HCT116 (cell line): ENCODE results near the gene KLK11. TPM values are rescaled to one million over a fixed set of nuclear protein-coding genes. Genes with fewer than 3 reads are reported as not detected.

Experiments used
- ATAC-seq: fragments of 200-7000 bp; cut with Tn5 transposase; 2 replicates; pipeline ENCODE4 v1.9.1; 2020; ENCODE audit warnings: mild to moderate bottlenecking, moderate library complexity
- BruUV-seq: library from RNA; stranded (reverse); fragments of 400-500 nt; replicated peaks from 2 replicates; lab custom pipeline; 2021; lab: Mats Ljungman, UMichigan
- CTCF ChIA-PET: fragments of 300-600 bp; sonication (Branson Sonifier 250); formaldehyde crosslinking; loops from one replicate; lab custom pipeline; 2021; ENCODE audit warnings: antibody characterized with exemption; lab: Charles Lee
- POLR2A ChIA-PET: fragments of 300-600, 350-600 bp; sonication (Branson Sonifier 250); formaldehyde crosslinking; loops from one replicate; lab custom pipeline; 2021; ENCODE audit warnings: antibody characterized with exemption; lab: Charles Lee
- RAD21 ChIA-PET, 2 experiments: fragments of 300-600 bp; sonication (Branson Sonifier 250); formaldehyde crosslinking; loops; one replicate each; lab custom pipeline; 2023; ENCODE audit warnings: low total read pairs in 2 of 2; ENCODE audit not compliant: uncharacterized antibody in 2 of 2, unreplicated experiment in 2 of 2, low non-redundant PET in 1 of 2; lab: Charles Lee
- DNase-seq: peaks from one replicate; pipeline ENCODE4 v3.0.0-alpha.2; 2010; ENCODE audit warnings: low read depth, low spot score
- H2AFZ ChIP-seq: fragments of 200-600 bp; shearing (Covaris generic), sonication (generic); 2 replicates; pipeline ENCODE4 v1.6.1; 2017; ENCODE audit warnings: low read depth, mixed run types, mixed read lengths, antibody characterized with exemption, low read length; ENCODE audit not compliant: poor library complexity, severe bottlenecking
- H3K27ac ChIP-seq: 2 replicates; pipeline ENCODE4 v1.5.1; 2012; ENCODE audit warnings: low read depth, low read length
- H3K27me3 ChIP-seq: fragments of 200-600 bp; sonication (generic); 2 replicates; pipeline ENCODE4 v1.6.1; 2016; ENCODE audit warnings: mixed run types, low read length, mixed read lengths; ENCODE audit not compliant: insufficient read depth
- H3K36me3 ChIP-seq, 2 experiments: fragments of 200-500 bp in 1 of 2; fragments of 200-600 bp in 1 of 2; sonication (Bioruptor generic) in 1 of 2; sonication (generic) in 1 of 2; 2 replicates each; pipeline versions ENCODE4 v1.5.1 to v1.6.1; 2014 to 2016; ENCODE audit warnings: low read length in 2 of 2, inconsistent platforms in 1 of 2, mixed read lengths in 1 of 2, mixed run types in 1 of 2; ENCODE audit not compliant: insufficient read depth in 2 of 2, control insufficient read depth in 1 of 2
- H3K4me1 ChIP-seq, 2 experiments: fragments of 200-600 bp in 1 of 2; sonication (generic) in 1 of 2; 2 replicates each; pipeline versions ENCODE4 v1.5.1 to v1.6.1; 2012 to 2017; ENCODE audit warnings: low read length in 2 of 2, inconsistent platforms in 1 of 2, mild to moderate bottlenecking in 1 of 2, mixed read lengths in 1 of 2, mixed run types in 1 of 2, moderate library complexity in 1 of 2; ENCODE audit not compliant: insufficient read depth in 2 of 2, control insufficient read depth in 1 of 2
- H3K4me2 ChIP-seq: fragments of 200-600 bp; sonication (generic); 2 replicates; pipeline ENCODE4 v1.6.1; 2017; ENCODE audit warnings: mixed run types, low read length, mixed read lengths
- H3K4me3 ChIP-seq, 2 experiments: fragments of 200-600 bp in 1 of 2; sonication (generic) in 1 of 2; replicated peaks in 1 of 2; 2 replicates each; pipeline ENCODE4 v1.5.1; 2011 to 2016; ENCODE audit warnings: low read length in 2 of 2, control low read depth in 1 of 2, low read depth in 1 of 2, mild to moderate bottlenecking in 1 of 2, mixed read lengths in 1 of 2, mixed run types in 1 of 2
- H3K79me2 ChIP-seq: fragments of 200-600 bp; sonication (generic); 2 replicates; pipeline ENCODE4 v1.6.1; 2017; ENCODE audit warnings: mild to moderate bottlenecking, mixed run types, low read length, moderate library complexity, mixed read lengths; ENCODE audit not compliant: insufficient read depth
- H3K9ac ChIP-seq: fragments of 200-600 bp; sonication (generic); 2 replicates; pipeline ENCODE4 v1.6.1; 2016; ENCODE audit warnings: low read length, mixed read lengths
- H3K9me2 ChIP-seq: fragments of 200-600 bp; sonication (generic), shearing (Covaris generic); 2 replicates; pipeline ENCODE4 v1.6.1; 2017; ENCODE audit warnings: mixed run types, mild to moderate bottlenecking, moderate library complexity; ENCODE audit not compliant: insufficient read depth
- H3K9me3 ChIP-seq, 2 experiments: fragments of 200-500 bp in 1 of 2; fragments of 200-600 bp in 1 of 2; sonication (Bioruptor generic) in 1 of 2; sonication (generic) in 1 of 2; 2 replicates each; pipeline ENCODE4 v1.6.1; 2014 to 2017; ENCODE audit warnings: low read length in 2 of 2, mixed read lengths in 2 of 2, inconsistent platforms in 1 of 2, low read depth in 1 of 2, mild to moderate bottlenecking in 1 of 2, mixed run types in 1 of 2, moderate library complexity in 1 of 2; ENCODE audit not compliant: control insufficient read depth in 1 of 2, insufficient read depth in 1 of 2
- H4K20me1 ChIP-seq: fragments of 200-600 bp; sonication (generic), shearing (Covaris generic); 2 replicates; pipeline ENCODE4 v1.6.1; 2017; ENCODE audit warnings: mixed run types, mild to moderate bottlenecking, moderate library complexity; ENCODE audit not compliant: insufficient read depth
- CBX3 ChIP-seq: IDR thresholded peaks from 2 replicates; pipeline ENCODE4 v1.6.1; 2012; ENCODE audit warnings: low read depth
- EGR1 ChIP-seq: IDR thresholded peaks from 2 replicates; pipeline ENCODE4 v1.6.1; 2012; ENCODE audit warnings: low read depth
- FOSL1 ChIP-seq: IDR thresholded peaks from 2 replicates; pipeline ENCODE4 v1.6.1; 2012; ENCODE audit warnings: low read depth
- JUND ChIP-seq: IDR thresholded peaks from 2 replicates; pipeline ENCODE4 v1.6.1; 2012
- POLR2A ChIP-seq: IDR thresholded peaks from 2 replicates; pipeline ENCODE4 v1.7.0; 2011; ENCODE audit warnings: borderline replicate concordance; ENCODE audit not compliant: insufficient read depth, insufficient read length; ENCODE audit errors: extremely low read depth
- POLR2AphosphoS5 ChIP-seq: IDR thresholded peaks from 2 replicates; pipeline ENCODE4 v1.6.1; 2011; ENCODE audit warnings: mild to moderate bottlenecking, low read depth, low read length, moderate library complexity
- SP1 ChIP-seq: IDR thresholded peaks from 2 replicates; pipeline ENCODE4 v1.6.1; 2012; ENCODE audit warnings: low read depth
- TCF7L2 ChIP-seq: IDR thresholded peaks from 2 replicates; pipeline ENCODE4 v1.7.0; 2011; ENCODE audit warnings: borderline replicate concordance, inconsistent platforms; ENCODE audit not compliant: insufficient read depth, insufficient read length; ENCODE audit errors: extremely low read depth
- intact Hi-C: fragments of 100-400 bp; cut with micrococcal nuclease; formaldehyde crosslinking; loops from 2 replicates; pipeline ENCODE4 v1.10.0; 2022
- total RNA-seq: library from RNA; stranded (reverse); gene quantifications from one replicate; pipeline ENCODE4 v1.2.1, GENCODE V29; 2021; ENCODE audit not compliant: unreplicated experiment

KLK11 gene
- total RNA-seq, 1 experiment from 2014 or later = not detected

- no peaks in the 10 kb centered on the region for H3K36me3 ChIP-seq
- 0 out of 2 replicates have a peak overlapping the region, but pooled peaks have one; percentile 25 for H3K9ac ChIP-seq
- no peaks in the 10 kb centered on the region for H3K79me2 ChIP-seq
- H3K4me2 ChIP-seq = peak overlapping the region; percentile 48
- no peak for TF ChIP-seq CBX3
- no peak for TF ChIP-seq SP1
- peak; percentile 64 for TF ChIP-seq FOSL1
- TF ChIP-seq JUND = peak; percentile 64
- no peak for TF ChIP-seq EGR1
- no peak for TF ChIP-seq POLR2AphosphoS5
- no peak for TF ChIP-seq POLR2A
- TF ChIP-seq, all 23 proteins: peak for 2
- Histone ChIP-seq H3K4me1 (peaks cover 39 to 80% of the 10 kb centered on the region in 2 experiments), H3K27me3 (no peaks in the 10 kb centered on the region), H4K20me1 (no peaks in the 10 kb centered on the region), H2AFZ (no peak overlapping the region), H3K9me3 (no peaks in the 10 kb centered on the region), H3K27ac (peak overlapping the region; percentile 19; the same call in 1 of the 2 replicates), H3K9me2 (no peaks in the 10 kb centered on the region), H3K4me3 (no peak overlapping the region)
- ChIA-PET POLR2A (interaction anchor here (1.0 kb wide), 1 partner anchor 10 kb away, joined by 3 read pairs; no protein-coding TSS in a partner anchor), RAD21 (no interaction called here), CTCF (interaction anchor here (1.2 kb wide), 1 partner anchor 38 kb away, joined by 4 read pairs; no protein-coding TSS in a partner anchor)
- no TSS peak for BruUV-seq
- ATAC-seq (no peak), DNase-seq (no peak)
- intact Hi-C loops = no loop called here
These were observed 47.5 kb downstream of the KLK11 start for GRCh38 chr19:50978772-50979390.

- no TSS peak for BruUV-seq
- DNase-seq = peak; percentile 45
These were observed 48.8 kb downstream of the KLK11 start for GRCh38 chr19:50977626-50978025.

More at GRCh38 chr19:50977626-50978025, 48.8 kb downstream of the KLK11 start:
- Histone ChIP-seq H3K9me3 (no peaks in the 10 kb centered on the region), H2AFZ (no peak overlapping the region), H3K79me2 (no peaks in the 10 kb centered on the region), H3K9ac (no peak overlapping the region), H3K27ac (no peak overlapping the region), H4K20me1 (no peaks in the 10 kb centered on the region), H3K36me3 (no peaks in the 10 kb centered on the region), H3K4me1 (peaks cover 38 to 85% of the 10 kb centered on the region in 2 experiments), H3K27me3 (no peaks in the 10 kb centered on the region), H3K9me2 (no peaks in the 10 kb centered on the region), H3K4me2 (peak overlapping the region; percentile 35), H3K4me3 (no peak overlapping the region)
- CTCF ChIA-PET = no interaction called here
- POLR2A ChIA-PET = interaction anchor here (0.9 kb wide), 1 partner anchor 15 kb away, joined by 3 read pairs; no protein-coding TSS in a partner anchor
- intact Hi-C loops = no loop called here
- ATAC-seq = peak; percentile 39
- RAD21 ChIA-PET = interaction anchor here in 1 of 2 experiments (0.7 kb wide), 1 partner anchor 39 kb away, joined by 3 read pairs; no protein-coding TSS in a partner anchor
- TF ChIP-seq POLR2A = no peak
- 0 out of 2 replicates have a peak, but pooled peaks have one; percentile 9 for TF ChIP-seq JUND
- TF ChIP-seq SP1 = 0 out of 2 replicates have a peak, but pooled peaks have one; percentile 26
- TF ChIP-seq TCF7L2 = no peak
- 0 out of 2 replicates have a peak, but pooled peaks have one; percentile 19 for TF ChIP-seq CBX3
